HepG2 (cell line): ENCODE data around the gene MGARP. TPM values are rescaled to one million over a fixed set of nuclear protein-coding genes. Genes with fewer than 3 reads are reported as not detected.

Experiments used
- ARHGAP35 ChIP-seq: sonication (generic); formaldehyde crosslinking; IDR thresholded peaks from 2 replicates; pipeline ENCODE4 v1.9.0; 2022; ENCODE audit warnings: mild to moderate bottlenecking, inconsistent platforms, moderate library complexity, missing genetic modification reagents, borderline replicate concordance
- ARID3A ChIP-seq: IDR thresholded peaks from 2 replicates; pipeline ENCODE4 v1.6.1; 2012; ENCODE audit warnings: low read depth, low read length, improper control_type of control experiment
- ARNTL ChIP-seq: sonication (generic); formaldehyde crosslinking; IDR thresholded peaks from 2 replicates; pipeline ENCODE4 v1.4.0; 2020; ENCODE audit warnings: mild to moderate bottlenecking, missing genetic modification reagents
- ASH2L ChIP-seq: fragments of 300-600, 200-600 bp; sonication (generic); IDR thresholded peaks from 2 replicates; pipeline ENCODE4 v1.7.0; 2017; ENCODE audit warnings: low read depth, mild to moderate bottlenecking, moderate library complexity, mixed read lengths, low read length; ENCODE audit not compliant: insufficient read length
- BRD4 ChIP-seq: sonication (generic); formaldehyde crosslinking; IDR thresholded peaks from 2 replicates; pipeline ENCODE4 v1.4.0; 2020; ENCODE audit warnings: missing genetic modification reagents
- GLI4 ChIP-seq: sonication (generic); formaldehyde crosslinking; IDR thresholded peaks from 2 replicates; pipeline ENCODE4 v1.5.1; 2020; ENCODE audit warnings: missing genetic modification reagents, mild to moderate bottlenecking, moderate library complexity, borderline replicate concordance
- HNF4A ChIP-seq: sonication (generic); formaldehyde crosslinking; IDR thresholded peaks from 2 replicates; pipeline ENCODE4 v1.4.0; 2020; ENCODE audit warnings: missing genetic modification reagents
- HOXA3 ChIP-seq: sonication (generic); formaldehyde crosslinking; IDR thresholded peaks from 2 replicates; pipeline ENCODE4 v1.5.0; 2020; ENCODE audit warnings: missing genetic modification reagents
- HOXA9 ChIP-seq: sonication (generic); formaldehyde crosslinking; IDR thresholded peaks from 2 replicates; pipeline ENCODE4 v1.8.1; 2022; ENCODE audit warnings: missing genetic modification reagents, mild to moderate bottlenecking, moderate library complexity, borderline replicate concordance
- KLF12 ChIP-seq: sonication (generic); formaldehyde crosslinking; IDR thresholded peaks from 2 replicates; pipeline ENCODE4 v1.4.0; 2020; ENCODE audit warnings: missing genetic modification reagents, borderline replicate concordance
- MED13 ChIP-seq: sonication (generic); formaldehyde crosslinking; IDR thresholded peaks from 2 replicates; pipeline ENCODE4 v1.5.0; 2020; ENCODE audit warnings: missing genetic modification reagents
- NFYB ChIP-seq: sonication (generic); formaldehyde crosslinking; IDR thresholded peaks from 2 replicates; pipeline ENCODE4 v1.4.0; 2020; ENCODE audit warnings: missing genetic modification reagents
- PHF20 ChIP-seq: sonication (generic); formaldehyde crosslinking; IDR thresholded peaks from 2 replicates; pipeline ENCODE4 v1.5.0; 2020; ENCODE audit warnings: mild to moderate bottlenecking, missing genetic modification reagents
- POLR2AphosphoS2 ChIP-seq: IDR thresholded peaks from 2 replicates; pipeline ENCODE4 v1.6.1; 2011; ENCODE audit warnings: low read depth, low read length, improper control_type of control experiment
- REL ChIP-seq: sonication (generic); formaldehyde crosslinking; conservative IDR thresholded peaks from 2 replicates; pipeline ENCODE4 v1.8.0; 2022; ENCODE audit warnings: mild to moderate bottlenecking, missing genetic modification reagents, moderate library complexity
- SNRNP70 ChIP-seq: fragments of 200-400 bp; formaldehyde crosslinking; IDR thresholded peaks from 2 replicates; pipeline ENCODE4 v1.6.1; 2017; ENCODE audit warnings: mild to moderate bottlenecking, low read depth, low read length, moderate library complexity
- SRSF9 ChIP-seq: fragments of 200-400 bp; formaldehyde crosslinking; IDR thresholded peaks from 2 replicates; pipeline ENCODE4 v1.6.1; 2018; ENCODE audit warnings: borderline replicate concordance, mild to moderate bottlenecking, low read depth, low read length; ENCODE audit not compliant: insufficient read depth, poor library complexity, severe bottlenecking
- ZFP62 ChIP-seq: sonication (generic); formaldehyde crosslinking; IDR thresholded peaks from 2 replicates; pipeline ENCODE4 v1.4.0; 2020; ENCODE audit warnings: missing genetic modification reagents
- ZNF101 ChIP-seq: sonication (generic); formaldehyde crosslinking; IDR thresholded peaks from 2 replicates; pipeline ENCODE4 v1.4.0; 2020; ENCODE audit warnings: mild to moderate bottlenecking, low read depth, missing genetic modification reagents, borderline replicate concordance
- ZNF260 ChIP-seq: sonication (generic); formaldehyde crosslinking; IDR thresholded peaks from 2 replicates; pipeline ENCODE4 v1.4.0; 2020; ENCODE audit warnings: missing genetic modification reagents, low read depth, mild to moderate bottlenecking, borderline replicate concordance
- ZNF891 ChIP-seq: sonication (generic); formaldehyde crosslinking; IDR thresholded peaks from 2 replicates; pipeline ENCODE4 v1.5.0; 2020; ENCODE audit warnings: mild to moderate bottlenecking, missing genetic modification reagents
- ZSCAN5A ChIP-seq: sonication (generic); formaldehyde crosslinking; IDR thresholded peaks from 2 replicates; pipeline ENCODE4 v1.8.0; 2022; ENCODE audit warnings: mild to moderate bottlenecking, missing genetic modification reagents, borderline replicate concordance
- ZUFSP ChIP-seq: sonication (generic); formaldehyde crosslinking; IDR thresholded peaks from 2 replicates; pipeline ENCODE4 v1.9.0; 2021; ENCODE audit warnings: missing genetic modification reagents, mild to moderate bottlenecking, borderline replicate concordance
- ZZZ3 ChIP-seq: sonication (generic); formaldehyde crosslinking; IDR thresholded peaks from 2 replicates; pipeline ENCODE4 v1.4.0; 2020; ENCODE audit warnings: missing genetic modification reagents, mild to moderate bottlenecking, borderline replicate concordance
- polyA plus RNA-seq, 8 experiments: library from polyadenylated mRNA; depleted of rRNA in 3 of 8; stranded (reverse) in 7 of 8; unstranded in 1 of 8; fragments of >200 nt; fragmentation: Illumina TruSeq in 4 of 8; extraction: Trizol in 4 of 8; gene quantifications; 2 replicates each; pipeline versions ENCODE4 v1.2.1 to v1.2.3, GENCODE V29; 2011 to 2016; ENCODE audit warnings: low read depth in 4 of 8, missing spikeins in 1 of 8, mixed read lengths in 1 of 8; ENCODE audit not compliant: insufficient read depth in 1 of 8
- total RNA-seq, 5 experiments: library from RNA; depleted of rRNA; stranded (reverse); fragments of >200 nt; fragmentation: Illumina TruSeq; extraction: Trizol; gene quantifications; 2 replicates each; pipeline ENCODE4 v1.2.3, GENCODE V29; 2016; ENCODE audit warnings: low read depth in 1 of 5

The MGARP gene
- total and polyA plus RNA-seq, 2 of the 13 experiments (the other 11 are each of a cell fraction or from before 2014, with no cell fraction given): 0.11 to 0.13 TPM

GRCh38 chr4:139301113-139301820 is 21.2 kb upstream of the MGARP start, which contains the start of gene NAA15 (continued):
- no peak for TF ChIP-seq ZUFSP (CRISPR knock-in tag)
- peak; percentile 64; the same call in 1 of the 2 replicates for TF ChIP-seq PHF20
- TF ChIP-seq HOXA9 (CRISPR knock-in tag): no peak
- TF ChIP-seq ARNTL (CRISPR knock-in tag): no peak
- no peak for TF ChIP-seq MED13 (CRISPR knock-in tag)
- no peak for TF ChIP-seq KLF12 (CRISPR knock-in tag)
- no peak for TF ChIP-seq GLI4 (CRISPR knock-in tag)
- TF ChIP-seq SNRNP70: no peak
- peak; percentile 57; the same call in 1 of the 2 replicates for TF ChIP-seq POLR2AphosphoS2
- TF ChIP-seq BRD4 (CRISPR knock-in tag): peak; percentile 21; the same call in 1 of the 2 replicates
- TF ChIP-seq NFYB (CRISPR knock-in tag): 0 out of 2 replicates have a peak, but pooled peaks have one; percentile 38
- TF ChIP-seq ZFP62: no peak
- peak; percentile 96 for TF ChIP-seq HOXA3 (CRISPR knock-in tag)
- 0 out of 2 replicates have a peak, but pooled peaks have one; percentile 11 for TF ChIP-seq REL (CRISPR knock-in tag)
- no peak; the same call in 1 of the 2 replicates for TF ChIP-seq ZSCAN5A (CRISPR knock-in tag)
- TF ChIP-seq ARID3A: peak; percentile 51; the same call in 1 of the 2 replicates
- TF ChIP-seq HNF4A (CRISPR knock-in tag): no peak; the same call in 1 of the 2 replicates
- no peak for TF ChIP-seq ZNF101
- TF ChIP-seq SRSF9: no peak
- peak; percentile 40; the same call in 1 of the 2 replicates for TF ChIP-seq ZZZ3 (CRISPR knock-in tag)
- no peak for TF ChIP-seq ZNF260
- peak; percentile 67; the same call in 1 of the 2 replicates for TF ChIP-seq ZNF891 (CRISPR knock-in tag)
- TF ChIP-seq ARHGAP35 (CRISPR knock-in tag): no peak; the same call in 1 of the 2 replicates
- peak; percentile 96 for TF ChIP-seq ASH2L
